Sigmoid colon (tissue), 4 donors: ENCODE data around the gene VASP.

Experiments
- EP300 ChIP-seq, 4 donors: sonication (generic); formaldehyde crosslinking; IDR thresholded peaks; one replicate each; pipeline ENCODE4 v1.6.1; 2017; ENCODE audit warnings: antibody characterized with exemption in 4 of 4
- POLR2A ChIP-seq, 2 donors: fragments of 450-650 bp; IDR thresholded peaks; one replicate each; pipeline ENCODE4 v1.6.1; 2016; ENCODE audit warnings: antibody characterized with exemption in 2 of 2, mild to moderate bottlenecking in 2 of 2, moderate library complexity in 2 of 2
- POLR2AphosphoS5 ChIP-seq, 4 donors: sonication (generic); formaldehyde crosslinking; IDR thresholded peaks; one replicate each; pipeline ENCODE4 v1.6.1; 2017; ENCODE audit warnings: antibody characterized with exemption in 4 of 4
- TF ChIP-seq, protein P1 (sequence below), 4 experiments: fragments of 450-650 bp in 3 of 4; fragments of 200-600 bp in 1 of 4; IDR thresholded peaks; one replicate each; pipeline ENCODE4 v1.5.1; 2016 to 2019; ENCODE audit warnings: antibody characterized with exemption in 4 of 4, mild to moderate bottlenecking in 3 of 4, moderate library complexity in 2 of 4

DNA sequence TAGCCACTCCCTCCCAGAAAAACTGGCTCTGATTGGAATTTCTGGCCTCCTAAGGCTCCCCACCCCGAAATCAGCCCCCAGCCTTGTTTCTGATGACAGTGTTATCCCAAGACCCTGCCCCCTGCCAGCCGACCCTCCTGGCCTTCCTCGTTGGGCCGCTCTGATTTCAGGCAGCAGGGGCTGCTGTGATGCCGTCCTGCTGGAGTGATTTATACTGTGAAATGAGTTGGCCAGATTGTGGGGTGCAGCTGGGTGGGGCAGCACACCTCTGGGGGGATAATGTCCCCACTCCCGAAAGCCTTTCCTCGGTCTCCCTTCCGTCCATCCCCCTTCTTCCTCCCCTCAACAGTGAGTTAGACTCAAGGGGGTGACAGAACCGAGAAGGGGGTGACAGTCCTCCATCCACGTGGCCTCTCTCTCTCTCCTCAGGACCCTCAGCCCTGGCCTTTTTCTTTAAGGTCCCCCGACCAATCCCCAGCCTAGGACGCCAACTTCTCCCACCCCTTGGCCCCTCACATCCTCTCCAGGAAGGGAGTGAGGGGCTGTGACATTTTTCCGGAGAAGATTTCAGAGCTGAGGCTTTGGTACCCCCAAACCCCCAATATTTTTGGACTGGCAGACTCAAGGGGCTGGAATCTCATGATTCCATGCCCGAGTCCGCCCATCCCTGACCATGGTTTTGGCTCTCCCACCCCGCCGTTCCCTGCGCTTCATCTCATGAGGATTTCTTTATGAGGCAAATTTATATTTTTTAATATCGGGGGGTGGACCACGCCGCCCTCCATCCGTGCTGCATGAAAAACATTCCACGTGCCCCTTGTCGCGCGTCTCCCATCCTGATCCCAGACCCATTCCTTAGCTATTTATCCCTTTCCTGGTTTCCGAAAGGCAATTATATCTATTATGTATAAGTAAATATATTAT, 33.3 kb upstream of the VASP start:
- TF ChIP-seq POLR2AphosphoS5 (IDR thresholded peaks at IDR 0.05) (no peak), EP300 (IDR thresholded peaks at IDR 0.05) (no peak), POLR2A (IDR thresholded peaks at IDR 0.05) (no peak)
- TF ChIP-seq, protein P1, sequence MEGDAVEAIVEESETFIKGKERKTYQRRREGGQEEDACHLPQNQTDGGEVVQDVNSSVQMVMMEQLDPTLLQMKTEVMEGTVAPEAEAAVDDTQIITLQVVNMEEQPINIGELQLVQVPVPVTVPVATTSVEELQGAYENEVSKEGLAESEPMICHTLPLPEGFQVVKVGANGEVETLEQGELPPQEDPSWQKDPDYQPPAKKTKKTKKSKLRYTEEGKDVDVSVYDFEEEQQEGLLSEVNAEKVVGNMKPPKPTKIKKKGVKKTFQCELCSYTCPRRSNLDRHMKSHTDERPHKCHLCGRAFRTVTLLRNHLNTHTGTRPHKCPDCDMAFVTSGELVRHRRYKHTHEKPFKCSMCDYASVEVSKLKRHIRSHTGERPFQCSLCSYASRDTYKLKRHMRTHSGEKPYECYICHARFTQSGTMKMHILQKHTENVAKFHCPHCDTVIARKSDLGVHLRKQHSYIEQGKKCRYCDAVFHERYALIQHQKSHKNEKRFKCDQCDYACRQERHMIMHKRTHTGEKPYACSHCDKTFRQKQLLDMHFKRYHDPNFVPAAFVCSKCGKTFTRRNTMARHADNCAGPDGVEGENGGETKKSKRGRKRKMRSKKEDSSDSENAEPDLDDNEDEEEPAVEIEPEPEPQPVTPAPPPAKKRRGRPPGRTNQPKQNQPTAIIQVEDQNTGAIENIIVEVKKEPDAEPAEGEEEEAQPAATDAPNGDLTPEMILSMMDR (IDR thresholded peaks at IDR 0.05), result no peak
